LNCAP (cell line): ENCODE measurements around the gene INS.
A peak's percentile ranks its signal among the peaks of the same experiment; 100 is the strongest.

Source experiments
- TF ChIP-seq, protein P1 (sequence below): fragments of 450-650 bp; IDR thresholded peaks from 2 replicates; pipeline ENCODE4 v1.5.1; 2017; ENCODE audit warnings: mild to moderate bottlenecking

The INS gene

DNA sequence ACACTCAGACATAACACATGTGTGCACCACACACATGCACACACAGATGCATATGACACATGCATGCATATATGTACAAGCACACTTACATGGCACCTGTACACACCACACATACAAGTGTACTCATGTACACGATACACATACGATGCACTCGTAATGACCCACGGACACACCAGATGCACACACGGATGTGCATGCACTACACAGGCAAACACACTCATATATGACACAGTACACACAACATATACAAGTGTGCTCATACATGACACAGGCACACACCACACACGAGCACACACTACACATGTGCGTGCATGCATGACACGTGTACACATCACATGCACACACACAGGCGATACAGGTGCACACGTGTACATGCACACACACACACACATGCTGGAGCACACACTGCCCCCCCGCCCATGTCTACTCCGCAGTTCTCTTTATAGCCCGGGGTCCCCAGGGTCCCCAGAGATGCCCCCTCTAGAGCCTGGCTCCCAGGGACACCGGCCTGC lies 15.4 kb upstream of the INS start:
- TF ChIP-seq, protein P1, sequence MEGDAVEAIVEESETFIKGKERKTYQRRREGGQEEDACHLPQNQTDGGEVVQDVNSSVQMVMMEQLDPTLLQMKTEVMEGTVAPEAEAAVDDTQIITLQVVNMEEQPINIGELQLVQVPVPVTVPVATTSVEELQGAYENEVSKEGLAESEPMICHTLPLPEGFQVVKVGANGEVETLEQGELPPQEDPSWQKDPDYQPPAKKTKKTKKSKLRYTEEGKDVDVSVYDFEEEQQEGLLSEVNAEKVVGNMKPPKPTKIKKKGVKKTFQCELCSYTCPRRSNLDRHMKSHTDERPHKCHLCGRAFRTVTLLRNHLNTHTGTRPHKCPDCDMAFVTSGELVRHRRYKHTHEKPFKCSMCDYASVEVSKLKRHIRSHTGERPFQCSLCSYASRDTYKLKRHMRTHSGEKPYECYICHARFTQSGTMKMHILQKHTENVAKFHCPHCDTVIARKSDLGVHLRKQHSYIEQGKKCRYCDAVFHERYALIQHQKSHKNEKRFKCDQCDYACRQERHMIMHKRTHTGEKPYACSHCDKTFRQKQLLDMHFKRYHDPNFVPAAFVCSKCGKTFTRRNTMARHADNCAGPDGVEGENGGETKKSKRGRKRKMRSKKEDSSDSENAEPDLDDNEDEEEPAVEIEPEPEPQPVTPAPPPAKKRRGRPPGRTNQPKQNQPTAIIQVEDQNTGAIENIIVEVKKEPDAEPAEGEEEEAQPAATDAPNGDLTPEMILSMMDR = no peak

DNA sequence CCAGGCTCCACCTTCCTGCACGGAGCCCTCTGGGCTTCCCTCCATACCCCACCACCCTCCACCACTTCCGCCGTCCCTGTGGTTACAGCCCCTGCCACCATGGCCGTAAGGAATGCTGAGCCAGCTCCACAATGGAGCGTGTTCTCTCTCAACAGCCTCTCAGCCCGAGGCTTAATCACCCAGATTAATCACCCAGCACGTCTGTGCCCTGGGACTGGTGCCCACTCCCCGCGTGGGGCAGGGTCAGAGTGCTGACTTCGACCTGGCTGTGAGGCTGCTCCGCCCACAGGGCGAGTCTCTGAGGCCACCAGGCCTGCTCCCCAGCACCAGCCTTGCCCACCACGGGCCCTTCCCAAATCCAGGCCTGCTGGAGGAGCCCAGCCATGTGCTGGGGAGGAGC lies 14.7 kb upstream of the INS start:
- TF ChIP-seq, protein P1 = no peak

DNA sequence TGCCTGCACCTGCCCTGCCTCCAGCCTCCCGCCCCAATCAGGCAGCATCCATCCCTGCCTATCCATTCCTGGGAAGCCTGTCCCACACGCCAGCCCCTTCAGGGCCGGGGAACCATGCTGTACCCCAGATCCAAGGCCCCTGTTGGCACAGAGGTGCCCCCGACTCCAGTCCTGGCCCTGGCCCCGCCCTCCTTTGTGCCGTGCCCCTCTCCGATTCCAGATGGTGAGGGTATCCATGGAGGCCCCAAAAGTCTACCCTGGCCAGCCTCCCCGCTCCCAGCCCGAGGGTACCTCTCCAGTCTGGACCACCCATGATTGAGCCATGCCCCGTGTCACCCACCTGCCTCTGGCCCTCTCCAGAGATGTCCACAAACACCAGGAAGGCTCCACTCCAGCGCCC lies 13.4 kb upstream of the INS start:
- TF ChIP-seq, protein P1 = no peak

DNA sequence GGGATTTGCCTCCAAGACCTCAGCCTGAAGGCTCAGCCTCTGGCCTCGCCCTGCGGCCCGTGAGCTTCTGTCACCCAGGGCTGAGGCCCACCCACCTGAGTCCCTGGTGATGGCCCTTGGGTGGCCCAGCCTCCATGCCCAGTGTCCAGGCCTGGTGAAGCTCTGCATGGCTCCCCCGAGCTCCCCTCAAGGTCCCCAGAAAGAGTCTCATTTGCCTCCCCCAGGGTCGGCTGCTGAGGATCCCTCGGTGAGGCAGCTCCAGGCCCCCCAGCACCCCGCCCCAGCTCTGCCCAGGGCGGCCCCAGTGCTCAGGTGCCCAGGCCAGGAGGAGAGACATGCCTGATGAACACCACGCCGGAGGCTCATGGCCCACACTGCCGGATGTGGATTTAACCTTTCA lies 12.8 kb upstream of the INS start:
- TF ChIP-seq, protein P1 = no peak

DNA sequence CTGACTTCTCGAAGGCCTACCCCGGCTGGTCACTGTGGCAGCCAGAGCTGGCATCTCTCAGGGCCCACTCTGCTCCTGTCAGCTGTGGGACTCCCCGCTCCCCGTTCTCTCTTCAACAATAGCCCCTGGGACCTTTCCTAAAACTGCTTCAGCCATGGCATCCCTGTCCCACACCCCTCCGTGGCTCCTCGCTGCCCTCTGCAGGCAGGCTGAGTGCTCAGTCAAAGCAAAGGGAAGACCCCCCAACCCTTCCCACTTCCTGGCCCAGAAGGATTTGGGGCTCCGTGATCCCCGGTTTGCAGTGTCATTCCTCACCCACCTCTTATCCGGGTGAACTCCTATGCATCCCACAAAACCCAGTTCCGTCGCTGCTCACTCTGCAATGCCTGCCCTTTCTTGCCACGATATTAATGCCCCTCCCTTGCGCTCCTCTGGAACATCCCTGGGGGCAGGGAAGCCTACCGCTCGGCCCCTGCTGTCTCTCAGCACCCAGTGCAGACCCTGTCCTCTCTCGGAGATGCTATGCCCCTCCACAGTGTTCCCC lies 12.2 kb upstream of the INS start:
- TF ChIP-seq, protein P1 = peak; percentile 46

DNA sequence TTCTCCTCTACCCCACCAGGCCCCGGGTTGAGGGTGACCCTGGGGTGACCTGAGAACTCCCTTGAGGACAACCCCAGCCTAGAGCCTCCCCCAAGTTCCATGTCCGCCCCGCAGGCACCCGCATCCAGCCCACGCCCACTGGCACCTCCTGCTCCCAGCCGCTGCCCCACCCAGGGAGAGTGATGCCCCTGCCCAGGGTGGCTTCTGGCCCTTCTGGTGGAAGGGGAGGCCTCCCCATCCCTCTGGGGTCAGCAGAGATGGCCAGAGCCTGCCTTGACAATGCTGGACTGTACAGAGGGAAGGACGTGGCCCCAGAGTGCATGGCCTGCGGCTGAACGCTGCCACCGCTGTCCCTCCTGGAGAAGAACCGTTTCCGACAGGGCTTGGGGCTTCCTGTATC lies 11.7 kb upstream of the INS start:
- TF ChIP-seq, protein P1 = no peak

DNA sequence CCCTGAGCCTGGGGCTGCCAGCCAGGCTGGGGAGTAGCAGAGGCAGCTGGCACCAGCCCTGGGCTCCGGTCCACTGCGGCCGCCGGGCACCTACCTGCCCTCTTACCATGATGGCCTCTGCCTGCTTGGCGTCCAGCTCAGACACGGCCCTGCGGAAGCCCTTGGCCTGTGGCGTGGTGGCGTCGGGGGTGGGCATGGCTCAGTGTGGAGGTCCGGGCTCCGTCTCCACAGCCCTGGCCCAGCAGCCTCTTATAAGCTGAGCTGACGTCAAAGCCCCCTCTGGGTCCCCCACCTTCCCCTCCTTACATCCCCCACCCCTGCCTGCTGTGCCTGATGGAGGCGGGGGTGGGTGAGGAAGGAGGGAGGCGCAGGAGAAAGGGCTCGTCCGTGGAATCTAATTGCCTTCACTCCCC lies 10.6 kb upstream of the INS start, which contains the start of gene TH:
TH (minus strand) TSS at position 225 of the 413 bp plus-strand sequence; CDS start at position 196, 29 bp downstream.
- TF ChIP-seq, protein P1 = no peak
